ENCODE measurements around the gene SMC1A. TPM values are rescaled to one million over a fixed set of nuclear protein-coding genes. Genes with fewer than 3 reads are reported as not detected.

SMC1A gene
- total RNA-seq (2022; extraction: Qiagen RNA extraction; ENCODE audit: low read depth), result 42.7 to 59.0 TPM (median 49.4 TPM) in 5 replicates

GRCh38 chrX:53422086-53422860 lies at the start of gene SMC1A:
SMC1A (minus strand) TSS chrX:53422654; CDS start chrX:53422600, 54 bp downstream.

GRCh38 chrX:53433651-53434639 lies 11.5 kb upstream of the SMC1A start, which contains the start of gene HSD17B10:
HSD17B10 (minus strand) TSS chrX:53434370; CDS start chrX:53434345, 25 bp downstream.

GRCh38 chrX:53422861-53423306 lies 430 bp upstream of the SMC1A start, which contains the start of gene RIBC1:
RIBC1 (plus strand) TSS chrX:53422873; CDS start chrX:53426277, 3,404 bp downstream.

Other genes starting within 250 kb of the SMC1A start
- 44.1 to 57.8 TPM (median 53.8 TPM) in 5 replicates for gene KDM5C, start 197.4 kb downstream of the SMC1A start, total RNA-seq (2022; extraction: Qiagen RNA extraction; ENCODE audit: low read depth)
- gene IQSEC2, start 141.1 kb downstream of the SMC1A start, total RNA-seq (2022; extraction: Qiagen RNA extraction; ENCODE audit: low read depth), result 31.0 to 46.8 TPM (median 42.6 TPM) in 5 replicates
- 0.57 to 1.3 TPM (median 0.78 TPM) in 5 replicates for gene RIBC1, start 219 bp upstream of the SMC1A start, total RNA-seq (2022; extraction: Qiagen RNA extraction; ENCODE audit: low read depth)
- gene HSD17B10, start 11.7 kb upstream of the SMC1A start, total RNA-seq (2022; extraction: Qiagen RNA extraction; ENCODE audit: low read depth), result 170 to 203 TPM (median 189 TPM) in 5 replicates